Endothelial cell (in vitro differentiated cells): ENCODE measurements around the gene MECR. TPM values are rescaled to one million over a fixed set of nuclear protein-coding genes. Genes with fewer than 3 reads are reported as not detected.

Experiments used
- DNase-seq: peaks from one replicate; pipeline ENCODE4 v3.0.0; 2021; ENCODE audit warnings: low spot score
- H3K27ac Mint-ChIP-seq: one replicate; pipeline ENCODE4 v1.8.0; 2021; ENCODE audit warnings: mixed read lengths, inconsistent platforms; ENCODE audit not compliant: unreplicated experiment
- H3K27me3 Mint-ChIP-seq: one replicate; pipeline ENCODE4 v1.8.0; 2021; ENCODE audit warnings: mild to moderate bottlenecking, moderate library complexity, mixed read lengths, inconsistent platforms; ENCODE audit not compliant: unreplicated experiment
- H3K36me3 Mint-ChIP-seq: one replicate; pipeline ENCODE4 v1.8.0; 2021; ENCODE audit warnings: mild to moderate bottlenecking, low read depth, mixed read lengths, inconsistent platforms; ENCODE audit not compliant: unreplicated experiment
- H3K4me1 Mint-ChIP-seq: one replicate; pipeline ENCODE4 v1.8.0; 2021; ENCODE audit warnings: mild to moderate bottlenecking, mixed read lengths, inconsistent platforms; ENCODE audit not compliant: unreplicated experiment
- H3K4me3 Mint-ChIP-seq: one replicate; pipeline ENCODE4 v1.8.0; 2021; ENCODE audit warnings: mild to moderate bottlenecking, mixed read lengths, inconsistent platforms; ENCODE audit not compliant: unreplicated experiment
- H3K9me3 Mint-ChIP-seq: one replicate; pipeline ENCODE4 v1.8.0; 2021; ENCODE audit warnings: mixed read lengths, inconsistent platforms; ENCODE audit not compliant: unreplicated experiment
- CTCF ChIP-seq: fragments of 200-600 bp; sonication (generic); IDR thresholded peaks from one replicate; pipeline ENCODE4 v1.5.0; 2021; ENCODE audit warnings: antibody characterized with exemption; ENCODE audit not compliant: unreplicated experiment
- total RNA-seq: library from RNA; stranded (reverse); fragmentation: NEBNext Ultra II Directional; extraction: Animal tissue kit (Norgen Biotek cat#: 25700); gene quantifications from one replicate; pipeline ENCODE4 v1.2.1, GENCODE V29; 2021; ENCODE audit not compliant: unreplicated experiment

Gene MECR
- total RNA-seq, 1 donor from 2014 or later = 20.2 TPM

- Mint-ChIP-seq H3K9me3 (no peaks in the 10 kb centered on the region), H3K36me3 (peaks cover 50% of the 10 kb centered on the region), H3K27me3 (peaks cover 6% of the 10 kb centered on the region), H3K4me1 (no peaks in the 10 kb centered on the region), H3K4me3 (no peak overlapping the region), H3K27ac (peak overlapping the region; percentile 65)
- TF ChIP-seq CTCF = no peak
- no peak for DNase-seq
These were observed 84.8 kb downstream of the MECR start for GRCh38 chr1:29145739-29146437.

DNA sequence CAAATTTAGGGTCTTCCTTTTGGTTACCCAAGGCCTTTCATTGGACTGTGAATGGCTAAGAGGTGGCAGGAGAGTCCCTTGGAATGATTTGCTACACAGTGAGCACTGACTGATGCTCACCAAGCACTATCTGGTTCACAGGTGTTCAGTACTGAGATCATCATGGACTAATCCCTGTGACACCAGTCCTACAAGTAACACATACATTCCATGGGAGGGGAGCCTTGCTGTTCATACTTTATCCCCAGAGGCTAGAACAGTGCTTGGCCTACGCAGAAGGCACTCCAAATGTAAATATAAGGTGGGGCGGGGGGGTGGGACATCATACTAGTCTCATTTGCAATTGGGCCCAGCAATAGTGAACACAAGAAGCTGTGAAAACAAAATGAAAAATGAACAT lies 86.6 kb downstream of the MECR start:
- TF ChIP-seq CTCF = no peak
- H3K9me3 Mint-ChIP-seq = no peaks in the 10 kb centered on the region
- H3K27me3 Mint-ChIP-seq = peaks cover 6% of the 10 kb centered on the region
- H3K4me3 Mint-ChIP-seq = no peak overlapping the region
- H3K4me1 Mint-ChIP-seq = no peaks in the 10 kb centered on the region
- no peak overlapping the region for H3K27ac Mint-ChIP-seq
- peaks cover 39% of the 10 kb centered on the region for H3K36me3 Mint-ChIP-seq
- no peak for DNase-seq

GRCh38 chr1:29142714-29143113 lies 88.0 kb downstream of the MECR start:
- DNase-seq = no peak
- Mint-ChIP-seq H3K9me3 (no peaks in the 10 kb centered on the region), H3K27me3 (peaks cover 4% of the 10 kb centered on the region), H3K27ac (peak overlapping the region; percentile 2), H3K4me3 (no peak overlapping the region), H3K36me3 (peaks cover 24% of the 10 kb centered on the region), H3K4me1 (no peaks in the 10 kb centered on the region)
- TF ChIP-seq CTCF = no peak

Other genes with a start within 250 kb of the MECR start
- 0.95 TPM for gene TMEM200B, start 107.0 kb downstream of the MECR start, total RNA-seq
- 68.6 TPM for gene SRSF4, start 49.0 kb downstream of the MECR start, total RNA-seq
- 19.0 TPM for gene PTPRU, start 5.6 kb upstream of the MECR start, total RNA-seq